Hematopoietic multipotent progenitor cell (in vitro differentiated cells): ENCODE data around the gene AP5Z1. TPM values are rescaled to one million over a fixed set of nuclear protein-coding genes. Genes with fewer than 3 reads are reported as not detected.
"Not testable (repeated sequence)": the region's sequence is repeated elsewhere in the genome, so short reads cannot be mapped to it uniquely, and the experiment has no call there.

ENCODE experiments used
- DNase-seq, 3 donors: peaks; one replicate each; pipeline ENCODE4 v3.0.0-alpha.2; 2011 to 2015; ENCODE audit warnings: low read depth in 2 of 3, low spot score in 2 of 3
- total RNA-seq: library from RNA; depleted of rRNA; stranded (reverse); fragments of >200 nt; gene quantifications from one replicate; pipeline ENCODE4 v1.2.3, GENCODE V29; 2012

AP5Z1 gene
- total RNA-seq, 1 donor = 53.3 TPM

DNA sequence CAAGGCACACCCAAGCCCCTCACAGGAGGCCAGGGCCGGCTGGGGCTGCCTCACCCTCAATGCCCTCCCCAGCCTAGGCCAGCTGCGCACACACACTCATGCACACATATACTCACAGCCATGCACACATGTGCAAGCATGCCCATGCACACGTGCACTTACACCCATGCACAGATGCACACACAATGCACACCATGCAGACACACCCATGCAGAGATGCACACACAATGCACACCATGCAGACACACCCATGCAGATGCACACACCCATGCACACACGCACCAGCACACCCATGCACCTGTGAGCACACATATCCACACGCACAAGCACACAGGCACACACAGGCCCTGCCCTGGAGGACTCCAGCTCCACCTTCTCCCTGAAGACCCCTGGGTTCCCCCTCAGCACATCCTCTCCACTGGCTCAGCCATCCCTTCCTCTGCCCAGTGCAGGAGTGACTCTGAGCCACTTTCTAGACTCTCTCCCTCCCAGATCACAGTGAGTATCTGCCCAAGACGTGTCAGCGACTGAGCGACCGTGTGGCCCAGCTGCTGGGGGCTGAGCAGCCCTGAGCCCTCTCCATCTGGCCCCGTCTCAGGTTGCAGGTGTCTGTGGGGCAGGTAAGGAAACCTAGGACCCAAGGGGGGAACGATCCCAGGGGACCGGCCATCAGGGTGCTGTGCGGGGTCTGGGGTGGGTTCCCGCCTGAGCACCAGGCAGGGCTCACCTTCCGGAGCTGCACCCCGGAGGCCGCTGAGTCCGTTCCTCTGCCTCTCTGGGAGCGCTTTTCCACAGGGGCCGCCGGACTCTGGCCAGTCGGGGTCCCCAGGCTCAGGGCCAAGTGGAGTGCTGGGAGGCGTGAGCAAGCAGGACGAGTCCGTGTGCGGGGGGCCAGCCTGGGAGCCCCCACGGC lies 25.8 kb downstream of the AP5Z1 start:
- no peak for DNase-seq

DNA sequence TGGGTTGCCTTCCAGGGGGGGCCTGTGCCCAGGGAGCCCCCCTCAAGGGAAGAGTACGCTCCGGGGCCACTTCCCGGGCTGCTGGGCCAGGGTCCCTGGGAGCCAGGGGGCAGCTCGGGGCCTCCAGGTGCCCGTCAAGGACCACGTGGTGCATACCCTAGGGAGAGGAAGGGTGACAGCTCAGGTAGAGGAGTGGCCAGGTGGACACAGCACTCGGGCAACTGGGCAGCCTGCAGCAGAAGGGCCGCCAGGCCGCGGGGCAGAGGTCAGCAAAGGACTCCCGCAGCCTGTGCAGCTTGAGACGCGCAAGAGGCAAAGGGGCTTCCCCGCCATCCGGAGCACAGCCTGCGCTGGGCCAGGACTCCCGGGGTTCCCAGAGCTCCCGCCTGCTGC lies 26.4 kb downstream of the AP5Z1 start:
- no peak for DNase-seq

DNA sequence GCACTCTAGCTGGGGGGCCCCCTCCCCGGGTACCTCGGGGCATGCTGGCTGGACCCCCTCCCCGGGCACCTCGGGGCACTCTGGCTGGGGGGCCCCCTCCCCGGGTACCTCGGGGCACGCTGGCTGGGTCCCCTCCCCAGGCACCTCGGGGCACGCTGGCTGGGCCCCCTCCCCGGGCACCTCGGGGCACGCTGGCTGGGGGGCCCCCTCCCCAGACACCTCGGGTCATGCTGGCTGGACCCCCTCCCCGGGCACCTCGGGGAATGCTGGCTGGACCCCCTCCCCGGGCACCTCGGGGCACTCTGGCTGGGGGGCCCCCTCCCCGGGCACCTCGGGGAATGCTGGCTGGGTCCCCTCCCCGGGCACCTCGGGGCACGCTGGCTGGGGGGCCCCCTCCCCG lies 27.2 kb downstream of the AP5Z1 start:
- not testable (repeated sequence) for DNase-seq

DNA sequence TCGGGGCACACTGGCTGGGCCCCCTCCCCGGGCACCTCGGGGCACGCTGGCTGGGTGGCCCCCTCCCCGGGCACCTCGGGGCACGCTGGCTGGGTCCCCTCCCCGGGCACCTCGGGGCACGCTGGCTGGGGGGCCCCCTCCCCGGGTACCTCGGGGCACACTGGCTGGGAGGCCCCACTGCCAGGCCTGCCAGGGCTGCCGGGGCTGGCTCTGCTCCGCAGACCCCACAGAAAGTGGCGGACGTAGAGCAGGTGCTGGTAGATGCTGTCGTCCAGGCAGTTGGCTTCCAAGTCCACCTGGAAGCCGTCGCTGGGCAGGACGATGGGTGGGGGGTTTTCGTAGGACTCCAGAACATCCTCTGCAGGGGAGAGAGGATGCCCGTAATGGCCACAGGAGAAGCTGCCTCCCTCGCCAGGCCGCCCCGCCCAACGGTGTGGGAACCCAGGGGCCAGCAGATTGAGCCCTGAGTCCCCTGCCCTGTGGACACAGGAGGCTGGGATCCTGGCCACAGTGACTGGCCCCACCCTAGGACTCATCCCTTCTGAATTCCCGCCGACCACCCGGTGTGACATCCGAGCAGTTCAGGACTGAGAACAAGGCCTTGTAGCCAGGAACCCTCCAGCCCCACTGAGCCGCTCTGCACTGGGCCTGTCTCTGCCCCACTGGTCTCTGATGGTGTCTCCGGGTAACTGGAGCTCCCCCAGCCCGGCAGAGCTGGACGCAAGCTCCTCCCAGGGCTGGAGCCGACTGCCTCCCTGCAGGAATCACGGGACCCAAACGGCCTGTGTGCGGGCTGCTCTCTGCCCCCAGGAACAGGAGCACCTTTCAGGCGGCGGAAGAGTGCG lies 28.2 kb downstream of the AP5Z1 start:
- DNase-seq = no peak

DNA sequence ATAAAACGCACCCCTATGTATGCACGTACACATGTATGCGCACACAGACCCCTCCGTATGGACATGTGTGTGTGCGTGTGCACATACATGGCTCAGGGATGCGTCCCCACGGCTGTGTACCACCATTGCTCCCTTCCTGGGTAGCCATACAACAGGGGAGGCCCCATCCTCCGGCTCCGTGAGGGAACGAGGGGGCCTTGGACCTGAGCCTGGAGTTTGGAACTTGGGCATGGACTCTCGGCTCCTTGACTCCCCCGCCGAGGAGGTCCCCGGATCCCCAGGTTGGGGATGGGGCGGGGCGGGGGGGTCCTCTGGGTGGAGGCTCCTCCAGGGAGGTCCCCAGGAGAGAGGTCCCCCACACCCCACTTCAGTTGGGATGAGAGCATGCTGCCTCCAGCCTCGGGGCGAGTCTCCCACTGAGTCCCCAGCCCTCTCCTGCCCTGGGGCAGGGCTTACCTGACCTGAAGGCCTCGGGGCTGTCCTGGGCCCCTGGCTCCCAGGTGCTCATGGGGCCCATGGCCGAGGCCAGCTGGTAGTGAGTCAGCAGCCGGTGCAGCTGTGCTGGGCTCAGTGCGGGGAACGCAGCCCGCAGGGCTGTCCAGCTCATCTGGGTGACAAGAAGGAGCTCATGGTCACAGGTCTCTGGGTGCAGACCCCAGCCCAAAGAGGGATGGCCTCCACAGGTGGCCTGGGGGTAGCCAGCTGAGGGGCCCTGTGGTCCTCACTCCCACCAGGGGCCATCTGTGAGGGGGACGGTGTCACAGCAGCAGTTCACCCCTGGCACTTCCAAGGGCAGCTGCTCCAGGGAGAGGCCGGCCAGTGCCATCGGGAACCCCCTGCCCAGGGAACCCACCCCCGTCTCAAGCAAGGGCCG lies 29.9 kb downstream of the AP5Z1 start:
- no peak for DNase-seq

DNA sequence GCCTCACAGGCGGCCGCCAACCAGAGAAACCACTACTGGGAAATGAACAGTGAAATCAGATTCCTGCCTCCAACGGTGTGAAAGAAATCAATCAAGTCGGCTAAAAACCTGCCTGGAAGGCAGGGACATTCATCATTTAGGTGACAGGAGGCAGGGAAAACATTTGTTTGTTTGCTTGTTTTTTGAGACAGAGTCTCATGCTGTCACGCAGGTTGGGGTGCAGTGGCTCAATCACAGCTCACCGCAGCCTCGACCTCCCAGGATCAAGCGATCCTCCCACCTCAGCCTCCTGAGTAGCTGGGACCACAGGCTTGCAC lies 30.5 kb downstream of the AP5Z1 start:
- DNase-seq = no peak

DNA sequence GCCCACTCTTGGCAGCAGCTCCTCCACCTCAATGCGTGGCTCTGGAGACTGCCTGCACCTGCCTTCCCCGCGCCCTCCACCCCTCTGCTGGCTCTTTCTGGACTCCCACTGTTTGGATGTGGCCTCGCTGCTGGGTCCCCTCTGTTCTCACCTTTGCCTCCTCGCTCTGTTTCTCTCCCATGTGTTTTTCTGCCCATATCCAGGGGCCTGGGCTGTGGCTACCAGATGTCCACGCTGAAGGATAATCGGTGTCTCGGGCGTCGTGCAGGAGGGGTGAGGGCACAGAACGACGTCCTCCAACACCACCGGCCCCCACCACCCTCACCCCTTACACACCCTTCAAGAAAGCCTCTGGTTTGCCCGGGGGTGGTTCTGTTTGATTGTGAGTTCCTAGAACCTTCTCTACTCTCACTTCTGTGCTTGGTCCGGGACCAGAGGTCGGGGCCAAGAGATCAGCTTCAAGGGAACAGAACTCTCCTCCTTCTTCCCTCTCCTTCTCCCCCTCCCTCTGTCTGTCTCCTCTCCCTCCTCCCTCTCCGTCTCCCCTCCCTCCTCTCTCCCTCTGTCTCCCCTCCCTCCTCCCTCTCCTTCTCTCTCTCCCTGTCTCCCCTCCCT lies 31.7 kb downstream of the AP5Z1 start:
- DNase-seq = no peak

DNA sequence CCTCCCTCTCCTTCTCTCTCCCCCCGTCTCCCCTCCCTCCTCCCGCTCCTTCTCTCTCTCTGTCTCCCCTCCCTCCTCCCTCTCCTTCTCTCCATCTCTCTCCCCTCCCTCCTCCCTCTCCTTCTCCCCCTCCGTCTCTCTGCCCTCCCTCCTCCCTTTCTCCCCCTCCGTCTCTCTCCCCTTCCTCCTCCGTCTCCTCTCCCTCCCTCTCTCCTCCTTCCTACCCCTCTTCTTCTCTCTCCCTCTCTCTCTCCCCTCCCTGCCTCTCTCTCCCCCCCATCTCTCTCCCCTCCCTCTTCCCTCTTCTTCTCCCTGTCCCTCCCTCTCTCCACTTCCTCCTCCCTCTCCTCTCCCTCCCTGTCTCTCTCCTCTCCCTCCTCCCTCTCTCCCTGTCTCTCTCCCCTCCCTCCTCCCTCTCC lies 32.2 kb downstream of the AP5Z1 start:
- no peak for DNase-seq

DNA sequence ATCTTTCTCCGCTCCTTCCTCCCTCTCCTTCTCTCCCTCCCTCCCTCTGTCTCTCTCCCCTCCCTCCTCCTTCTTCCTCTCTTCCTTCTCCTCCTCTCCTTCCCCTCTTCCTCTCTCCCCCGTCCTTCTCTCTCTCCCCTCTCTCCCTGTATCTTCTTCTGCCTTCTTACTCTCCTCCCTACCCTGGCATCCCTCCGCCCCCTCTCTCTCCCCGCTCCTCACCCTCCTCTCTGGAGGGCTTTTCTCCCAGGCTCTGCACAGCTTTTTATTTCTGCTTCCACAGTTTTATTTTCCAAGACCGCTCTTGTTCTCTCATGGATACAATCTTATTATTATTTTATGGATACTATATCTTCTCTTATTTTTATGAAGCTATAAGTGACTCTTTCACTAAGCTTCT lies 32.6 kb downstream of the AP5Z1 start:
- no peak for DNase-seq

DNA sequence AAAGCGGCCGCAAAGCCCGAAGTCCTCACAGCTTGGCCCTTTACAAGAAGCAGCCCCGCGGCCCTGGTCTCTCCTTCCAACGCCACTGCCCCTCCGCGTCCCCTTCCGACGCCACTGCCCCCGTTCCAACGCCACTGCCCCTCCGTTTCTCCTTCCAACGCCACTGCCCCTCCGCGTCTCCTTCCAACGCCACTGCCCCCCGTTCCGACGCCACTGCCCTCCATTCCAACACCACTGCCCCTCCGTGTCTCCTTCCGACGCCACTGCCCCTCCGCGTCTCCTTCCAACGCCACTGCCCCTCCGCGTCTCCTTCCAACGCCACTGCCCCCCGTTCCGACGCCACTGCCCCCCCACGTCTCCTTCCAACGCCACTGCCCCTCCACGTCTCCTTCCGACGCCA lies 33.1 kb downstream of the AP5Z1 start:
- no peak for DNase-seq

DNA sequence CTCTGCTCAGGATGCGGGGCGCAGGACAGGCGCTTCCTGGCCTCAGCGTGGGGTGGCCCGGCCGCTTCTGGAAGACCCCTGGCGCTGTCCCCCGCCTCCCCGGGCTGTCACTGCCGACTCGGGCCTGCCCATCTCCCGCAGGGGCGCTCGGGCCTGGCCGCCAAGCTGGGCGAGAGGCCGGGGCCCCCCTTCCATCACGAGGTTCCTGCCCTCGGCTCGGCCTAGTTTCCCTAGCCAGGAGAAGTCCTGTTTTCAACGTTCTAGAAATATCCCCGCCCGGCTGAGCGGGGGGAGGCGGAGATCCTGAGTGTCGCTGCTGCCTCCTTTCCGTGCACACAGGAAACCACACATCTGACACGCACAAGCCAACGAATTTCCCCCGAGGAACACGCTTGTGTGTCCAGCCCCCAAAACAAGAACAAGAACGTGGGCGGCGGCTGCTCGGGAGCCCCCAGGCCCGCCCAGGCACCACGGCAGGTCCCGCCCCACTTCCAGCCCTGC lies 33.7 kb downstream of the AP5Z1 start:
- DNase-seq = peak in 2 of 3 donors; percentile 83 to 85

DNA sequence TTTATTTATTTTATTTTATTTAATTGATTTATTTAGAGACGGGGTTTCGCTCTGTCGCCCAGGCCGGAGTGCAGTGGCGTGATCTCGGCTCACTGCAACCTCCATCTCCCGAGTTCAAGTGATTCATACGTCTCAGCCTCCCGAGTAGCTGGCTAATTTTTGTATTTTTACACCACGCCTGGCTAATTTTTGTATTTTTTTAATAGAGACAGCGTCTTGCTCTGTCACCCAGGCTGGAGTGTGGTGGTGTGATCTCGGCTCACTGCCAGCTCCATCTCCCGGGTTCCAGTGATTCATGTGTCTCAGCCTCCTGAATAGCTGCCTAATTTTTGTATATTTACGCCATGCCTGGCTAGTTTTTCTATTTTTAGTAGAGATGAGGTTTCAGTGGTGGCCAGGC lies 34.2 kb downstream of the AP5Z1 start:
- no peak for DNase-seq

DNA sequence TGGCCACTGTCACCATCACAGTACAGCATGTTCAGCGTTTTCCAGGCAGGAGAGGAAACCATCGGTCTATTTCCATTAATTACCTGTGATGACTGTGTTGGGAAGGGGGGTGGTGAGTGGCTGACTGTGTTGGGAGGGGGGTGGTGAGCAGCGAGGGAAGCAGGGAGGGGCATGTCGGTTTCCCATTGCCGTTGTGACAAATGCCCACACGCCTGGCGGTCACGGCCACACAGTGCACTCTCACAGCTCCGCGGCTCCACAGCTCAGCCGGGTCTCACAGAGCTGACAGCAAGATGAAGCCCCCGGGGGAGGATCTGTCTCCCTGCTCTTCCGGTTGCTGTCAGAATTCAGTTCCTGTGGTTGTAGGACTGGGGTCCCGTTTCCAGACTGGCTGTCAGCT lies 39.0 kb downstream of the AP5Z1 start:
- peak in 2 of 3 donors; percentile 46 to 62 for DNase-seq

DNA sequence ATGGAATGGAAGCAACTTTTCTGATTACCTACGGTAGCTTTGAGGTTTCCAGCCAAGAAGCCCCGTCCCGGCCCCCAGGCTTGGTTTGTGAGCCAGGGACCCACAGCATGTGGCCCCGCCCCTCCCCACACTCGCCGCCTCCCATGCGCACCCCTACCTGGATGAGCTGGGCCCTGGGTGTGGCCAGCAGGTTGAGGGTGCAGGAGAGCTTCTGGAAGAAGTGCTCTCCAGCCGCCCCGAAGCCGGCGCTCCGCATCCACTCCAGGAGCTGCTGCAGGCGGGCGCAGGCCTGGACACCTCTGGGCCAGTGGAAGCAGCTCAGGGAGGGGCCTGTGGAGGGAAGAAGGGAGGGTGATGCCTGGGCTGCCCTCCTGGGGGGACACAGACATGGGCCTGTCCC lies 39.7 kb downstream of the AP5Z1 start:
- no peak for DNase-seq

DNA sequence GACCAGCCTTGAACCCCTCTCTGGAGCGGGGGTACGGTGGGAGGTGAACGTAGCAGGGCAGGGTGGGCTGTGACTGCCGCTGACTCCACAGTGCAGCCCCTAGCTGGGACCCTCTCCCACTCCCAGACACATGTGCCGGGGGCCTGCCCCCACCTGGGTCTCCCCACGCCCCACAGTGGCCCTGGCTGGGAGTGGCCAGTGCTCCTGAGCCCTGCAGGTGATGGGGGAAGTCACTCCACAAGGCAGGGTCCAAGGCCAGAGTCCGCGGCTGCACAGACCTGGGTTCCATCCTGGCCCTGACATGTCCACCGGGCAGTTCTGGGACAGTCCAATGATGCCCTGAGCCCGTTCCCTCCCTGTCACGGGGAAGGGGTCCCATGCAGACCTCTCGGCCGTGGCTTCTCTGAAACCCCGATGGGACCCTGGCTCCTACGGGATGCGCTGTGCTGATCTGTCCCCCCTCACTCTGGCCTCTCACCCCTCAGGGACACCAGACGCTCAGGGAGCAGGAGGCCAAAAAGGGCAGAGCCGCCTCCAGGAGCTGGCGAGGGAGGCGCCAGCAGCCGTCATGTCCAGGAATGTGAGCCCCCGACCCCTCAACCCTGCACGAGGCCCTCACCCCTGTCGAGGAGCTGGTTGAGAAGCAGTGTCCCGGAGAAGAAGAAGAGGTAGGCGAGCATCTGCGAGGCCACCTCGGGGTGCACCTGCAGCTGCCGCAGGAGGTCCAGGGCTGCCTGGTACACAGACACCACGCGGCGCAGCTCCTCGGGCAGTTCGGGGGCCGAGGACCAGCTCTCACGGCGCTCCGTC lies 40.4 kb downstream of the AP5Z1 start:
- DNase-seq = no peak

DNA sequence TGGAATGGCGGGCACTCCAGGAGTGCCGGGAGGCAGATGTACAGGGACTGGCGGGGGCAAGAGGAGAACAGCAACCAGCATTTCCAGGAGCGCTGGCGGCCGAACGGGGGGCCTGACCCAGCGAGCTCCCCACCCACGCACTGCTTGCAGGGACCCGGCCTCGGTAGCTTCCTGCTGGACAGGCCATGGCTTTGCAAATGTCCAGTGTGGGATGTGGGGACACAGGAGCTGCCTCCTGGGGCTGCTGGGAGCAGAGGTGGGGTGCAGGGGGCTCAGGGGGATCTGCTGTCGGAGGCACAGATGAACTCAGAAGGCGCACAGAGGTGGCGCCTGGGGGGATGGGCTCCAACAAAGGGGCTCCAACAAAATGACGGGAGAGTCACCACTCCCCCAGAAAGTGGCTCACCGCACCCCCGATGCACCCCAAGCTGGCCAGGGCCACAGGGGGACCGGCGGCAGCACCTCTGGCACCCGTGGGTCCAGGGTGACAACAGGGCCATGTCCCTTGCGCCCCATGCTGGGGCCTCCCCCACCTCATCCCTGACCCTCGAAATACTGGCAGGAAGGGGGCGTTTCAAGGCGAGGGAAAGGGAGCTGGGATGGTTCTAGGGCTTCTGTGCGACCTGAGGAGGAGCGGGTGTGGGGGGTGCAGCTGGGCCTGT lies 41.1 kb downstream of the AP5Z1 start:
- DNase-seq = no peak

DNA sequence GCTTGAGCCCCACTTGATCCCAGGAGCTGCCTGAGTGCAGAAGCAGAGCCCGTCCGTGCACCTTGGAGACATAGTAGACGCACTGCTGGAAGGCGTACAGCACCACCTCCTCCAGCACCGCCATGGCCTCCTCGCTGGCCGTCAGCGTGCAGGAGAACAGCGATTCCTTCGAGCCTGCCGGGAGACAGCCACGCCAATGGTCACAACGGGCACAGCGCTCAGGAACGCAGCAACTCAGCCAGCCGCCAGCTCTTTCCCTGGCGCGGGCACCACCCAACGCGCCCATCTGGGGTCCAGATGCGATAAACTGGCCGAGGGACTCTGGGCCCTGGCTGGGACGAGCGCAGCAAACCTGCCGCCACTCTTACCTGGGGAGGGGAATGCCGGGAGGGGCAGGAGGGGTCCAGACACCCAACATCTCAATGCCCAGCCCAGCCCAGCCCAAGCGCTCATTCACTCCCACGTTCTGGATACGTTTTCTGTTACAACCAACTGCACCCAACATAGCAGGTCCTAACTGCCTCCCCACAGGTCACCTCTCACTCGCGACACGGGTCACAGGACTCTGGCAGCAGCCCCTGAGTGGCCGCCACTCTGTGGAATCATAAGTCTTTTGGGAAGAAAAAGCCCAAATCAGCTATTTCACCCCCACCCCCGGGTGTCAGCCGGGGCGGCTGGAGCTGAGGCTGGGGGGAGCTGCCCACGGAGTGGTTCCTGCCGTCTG lies 41.9 kb downstream of the AP5Z1 start:
- DNase-seq = no peak
